ENCODE results near the gene SLC25A48. TPM values are rescaled to one million over a fixed set of nuclear protein-coding genes. Genes with fewer than 3 reads are reported as not detected.
"Not testable (repeated sequence)": the region's sequence is repeated elsewhere in the genome, so short reads cannot be mapped to it uniquely, and the experiment has no call there.

Gene SLC25A48
- total RNA-seq, 1 donor from 2014 or later = not detected

GRCh38 chr5:135851186-135851914, 16.9 kb downstream of the SLC25A48 start:
- intact Hi-C loops (cut with DNase I) = no loop called here
- no peaks in the 10 kb centered on the region for H3K4me1 ChIP-seq
- no peak overlapping the region for H3K27ac ChIP-seq
- H3K4me3 ChIP-seq = no peak overlapping the region
- DNase-seq (ENCODE audit: low spot score in 2 of 2) = no peak
- H3K36me3 ChIP-seq = no peaks in the 10 kb centered on the region
- H3K27me3 ChIP-seq = no peaks in the 10 kb centered on the region
- no peak for TF ChIP-seq CTCF (IDR thresholded peaks at IDR 0.05)
- no peaks in the 10 kb centered on the region for H3K9me3 ChIP-seq

GRCh38 chr5:135851915-135852845, 17.7 kb downstream of the SLC25A48 start:
- no peak for DNase-seq (ENCODE audit: low spot score in 2 of 2)
- TF ChIP-seq CTCF (IDR thresholded peaks at IDR 0.05) = no peak
- intact Hi-C loops (cut with DNase I) = no loop called here
- Histone ChIP-seq H3K4me3 (no peak overlapping the region), H3K36me3 (no peaks in the 10 kb centered on the region), H3K27me3 (no peaks in the 10 kb centered on the region), H3K27ac (no peak overlapping the region), H3K4me1 (no peaks in the 10 kb centered on the region), H3K9me3 (no peaks in the 10 kb centered on the region)

GRCh38 chr5:135857630-135858311, 23.3 kb downstream of the SLC25A48 start:
- TF ChIP-seq CTCF (IDR thresholded peaks at IDR 0.05) = no peak
- no peaks in the 10 kb centered on the region for H3K36me3 ChIP-seq
- intact Hi-C loops (cut with DNase I) = no loop called here
- H3K27ac ChIP-seq = no peak overlapping the region
- H3K4me1 ChIP-seq = no peaks in the 10 kb centered on the region
- H3K4me3 ChIP-seq = no peak overlapping the region
- no peaks in the 10 kb centered on the region for H3K27me3 ChIP-seq
- DNase-seq (ENCODE audit: low spot score in 2 of 2) = no peak
- no peaks in the 10 kb centered on the region for H3K9me3 ChIP-seq

GRCh38 chr5:135859186-135859585, 24.7 kb downstream of the SLC25A48 start:
- H3K36me3 ChIP-seq; H3K27me3 ChIP-seq; DNase-seq (ENCODE audit: low spot score in 2 of 2); H3K4me3 ChIP-seq; H3K4me1 ChIP-seq; intact Hi-C loops (cut with DNase I); H3K9me3 ChIP-seq; H3K27ac ChIP-seq: not testable (repeated sequence)

GRCh38 chr5:135859641-135860040, 25.2 kb downstream of the SLC25A48 start:
- Histone ChIP-seq H3K4me3 (no peak overlapping the region), H3K36me3 (no peaks in the 10 kb centered on the region), H3K27me3 (no peaks in the 10 kb centered on the region), H3K9me3 (no peaks in the 10 kb centered on the region), H3K4me1 (no peaks in the 10 kb centered on the region), H3K27ac (no peak overlapping the region)
- TF ChIP-seq CTCF (IDR thresholded peaks at IDR 0.05) = no peak
- DNase-seq (ENCODE audit: low spot score in 2 of 2) = no peak
- intact Hi-C loops (cut with DNase I) = no loop called here

Data from ascending aorta (tissue), 2 donors.